Measurements from ENCODE around the gene RPGRIP1.

RPGRIP1 gene

GRCh38 chr14:21307637-21308036 is 27.8 kb downstream of the RPGRIP1 start:
- Histone ChIP-seq H3K4me3 (ENCODE audit: low read depth, low read length) (no peak overlapping the region), H3K9me3 (ENCODE audit: severe bottlenecking) (no peaks in the 10 kb centered on the region), H3K27me3 (ENCODE audit: insufficient read depth, low read depth, severe bottlenecking) (no peaks in the 10 kb centered on the region), H3K27ac (peak overlapping the region; percentile 48), H3K36me3 (peaks cover 16% of the 10 kb centered on the region)
- no peak for DNase-seq
- TF ChIP-seq CTCF (IDR thresholded peaks at IDR 0.05; ENCODE audit: low read depth, low read length): no peak

GRCh38 chr14:21308132-21308478 is 28.2 kb downstream of the RPGRIP1 start:
- DNase-seq: no peak
- TF ChIP-seq CTCF (IDR thresholded peaks at IDR 0.05; ENCODE audit: low read depth, low read length): no peak
- Histone ChIP-seq H3K27me3 (ENCODE audit: insufficient read depth, low read depth, severe bottlenecking) (no peaks in the 10 kb centered on the region), H3K4me3 (ENCODE audit: low read depth, low read length) (no peak overlapping the region), H3K36me3 (peaks cover 16% of the 10 kb centered on the region), H3K9me3 (ENCODE audit: severe bottlenecking) (no peaks in the 10 kb centered on the region), H3K27ac (peak overlapping the region; percentile 48; the same call in 1 of the 2 replicates)

GRCh38 chr14:21308479-21309237 is 28.8 kb downstream of the RPGRIP1 start:
- H3K4me3 ChIP-seq (ENCODE audit: low read depth, low read length): no peak overlapping the region
- H3K27me3 ChIP-seq (ENCODE audit: insufficient read depth, low read depth, severe bottlenecking): no peaks in the 10 kb centered on the region
- H3K36me3 ChIP-seq: peaks cover 12% of the 10 kb centered on the region
- no peaks in the 10 kb centered on the region for H3K9me3 ChIP-seq (ENCODE audit: severe bottlenecking)
- no peak for DNase-seq
- TF ChIP-seq CTCF (IDR thresholded peaks at IDR 0.05; ENCODE audit: low read depth, low read length): no peak
- peak overlapping the region; percentile 39; the same call in 1 of the 2 replicates for H3K27ac ChIP-seq

- H3K27ac ChIP-seq: no peak overlapping the region
Measured at GRCh38 chr14:21309238-21309636, 29.4 kb downstream of the RPGRIP1 start.

GRCh38 chr14:21309956-21310355 is 30.1 kb downstream of the RPGRIP1 start:
- no peak overlapping the region for H3K27ac ChIP-seq

More at GRCh38 chr14:21309238-21309636, 29.4 kb downstream of the RPGRIP1 start:
- Histone ChIP-seq H3K9me3 (ENCODE audit: severe bottlenecking) (no peaks in the 10 kb centered on the region), H3K4me3 (ENCODE audit: low read depth, low read length) (no peak overlapping the region), H3K27me3 (ENCODE audit: insufficient read depth, low read depth, severe bottlenecking) (no peaks in the 10 kb centered on the region), H3K36me3 (peaks cover 12% of the 10 kb centered on the region)
- TF ChIP-seq CTCF (IDR thresholded peaks at IDR 0.05; ENCODE audit: low read depth, low read length): no peak
- no peak for DNase-seq

More at GRCh38 chr14:21309956-21310355, 30.1 kb downstream of the RPGRIP1 start:
- no peaks in the 10 kb centered on the region for H3K27me3 ChIP-seq (ENCODE audit: insufficient read depth, low read depth, severe bottlenecking)
- TF ChIP-seq CTCF (IDR thresholded peaks at IDR 0.05; ENCODE audit: low read depth, low read length): no peak
- DNase-seq: no peak
- H3K9me3 ChIP-seq (ENCODE audit: severe bottlenecking): no peaks in the 10 kb centered on the region
- H3K4me3 ChIP-seq (ENCODE audit: low read depth, low read length): no peak overlapping the region
- peaks cover 12% of the 10 kb centered on the region for H3K36me3 ChIP-seq
